Myocyte (in vitro differentiated cells): ENCODE measurements around the gene ARPP21. TPM values are rescaled to one million over a fixed set of nuclear protein-coding genes. Genes with fewer than 3 reads are reported as not detected.

ENCODE experiments used
- DNase-seq: peaks from one replicate; pipeline ENCODE4 v3.0.0-alpha.2; 2012; ENCODE audit warnings: low read depth
- total RNA-seq: library from RNA; depleted of rRNA; stranded (reverse); fragments of >200 nt; gene quantifications from 2 replicates; pipeline ENCODE4 v1.2.3, GENCODE V29; 2014

Gene ARPP21
- total RNA-seq, 1 donor from 2014 or later: 299 TPM

GRCh38 chr3:35674451-35675109 is 35.3 kb downstream of the ARPP21 start:
- no peak for DNase-seq

GRCh38 chr3:35675206-35675605 is 35.9 kb downstream of the ARPP21 start:
- DNase-seq: no peak

DNA sequence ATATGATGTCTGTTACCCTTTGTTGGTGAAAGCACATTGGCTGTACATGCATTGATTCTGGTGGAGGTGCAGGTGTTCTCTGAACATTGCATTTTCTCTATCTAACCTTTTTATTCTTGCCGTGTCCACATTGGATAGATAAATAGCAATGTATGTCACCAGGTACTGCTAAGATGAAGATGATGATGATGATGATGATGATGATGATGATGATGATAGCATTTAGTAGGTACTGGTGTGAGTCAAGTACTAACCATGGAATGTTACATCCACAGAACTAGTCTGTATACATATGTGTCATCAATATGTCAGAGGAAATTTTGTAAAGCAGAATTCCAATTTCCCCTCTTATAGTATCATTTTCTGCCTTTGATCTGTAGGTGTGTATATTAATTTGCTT is 36.3 kb downstream of the ARPP21 start:
- no peak for DNase-seq

GRCh38 chr3:35677797-35678196 is 38.5 kb downstream of the ARPP21 start:
- no peak for DNase-seq

DNA sequence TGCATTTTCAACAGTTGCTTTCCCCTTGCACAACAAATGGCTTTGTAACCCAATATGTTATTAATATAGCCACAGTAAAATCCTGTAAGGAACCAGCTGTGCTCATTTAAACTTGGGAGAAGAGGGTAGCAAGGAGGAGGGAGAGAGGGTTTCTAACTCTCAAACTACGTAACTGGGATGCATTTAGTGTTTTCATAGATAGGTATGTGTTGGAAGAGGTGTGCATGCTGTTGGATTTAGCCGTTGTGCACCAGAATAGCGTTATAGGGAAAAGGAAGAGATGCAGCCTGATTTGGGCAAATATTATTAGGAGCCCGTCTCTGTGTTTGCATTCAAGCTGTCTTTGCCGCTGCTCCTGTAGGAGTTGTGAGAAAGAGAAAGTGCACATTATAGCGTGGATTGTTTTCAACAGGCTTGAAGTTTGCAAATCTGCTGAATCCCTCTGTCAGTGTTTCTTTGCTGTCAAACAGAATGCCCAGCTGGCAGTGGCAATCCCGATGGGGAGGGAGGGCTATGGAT is 39.4 kb downstream of the ARPP21 start:
- DNase-seq: peak; percentile 76

- peak; percentile 87 for DNase-seq
Measured at GRCh38 chr3:35679409-35680080, 40.2 kb downstream of the ARPP21 start.

- no peak for DNase-seq
Measured at GRCh38 chr3:35680866-35681650, 41.7 kb downstream of the ARPP21 start.

DNA sequence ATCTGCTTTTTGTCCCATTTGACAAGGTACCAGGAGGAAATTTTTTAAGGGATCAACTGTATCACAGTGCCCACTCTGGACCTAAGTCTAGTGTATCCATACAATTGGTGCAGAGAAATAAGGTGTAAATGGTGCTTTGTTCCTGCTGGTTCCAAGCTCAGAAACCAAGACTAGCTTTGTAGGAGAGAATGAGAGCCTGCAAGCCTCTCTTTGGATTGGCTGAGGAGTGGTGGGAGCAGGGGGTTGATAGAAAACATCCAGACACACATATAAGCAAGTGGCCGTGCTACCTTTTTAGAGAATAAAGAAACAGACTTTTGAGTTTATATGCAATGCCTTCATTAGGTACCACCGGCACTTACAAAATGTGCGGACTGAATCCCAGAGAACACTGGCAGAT is 45.8 kb downstream of the ARPP21 start:
- no peak for DNase-seq

GRCh38 chr3:35688826-35689225 is 49.5 kb downstream of the ARPP21 start:
- DNase-seq: no peak

- DNase-seq: no peak
Measured at GRCh38 chr3:35690271-35690670, 50.9 kb downstream of the ARPP21 start.

DNA sequence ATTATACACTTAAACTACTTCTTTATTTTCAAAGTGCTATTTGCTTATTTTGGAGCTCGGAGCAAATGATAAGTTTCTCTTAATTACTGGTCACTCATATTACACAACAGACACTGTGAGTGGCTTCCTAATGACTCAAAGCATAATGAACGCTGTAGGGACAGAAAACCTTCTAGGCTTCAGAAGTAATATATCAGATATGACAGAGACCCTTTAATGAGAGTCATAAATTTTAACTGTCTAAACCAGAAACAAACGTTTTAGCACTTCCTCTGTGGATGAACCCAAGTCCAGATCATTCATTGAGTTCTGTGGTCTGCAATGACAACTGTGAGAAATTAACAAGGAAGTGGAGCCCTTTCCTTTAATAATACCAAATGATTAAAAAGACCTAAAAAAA is 66.6 kb downstream of the ARPP21 start:
- no peak for DNase-seq

- DNase-seq: peak; percentile 32
Measured at GRCh38 chr3:35707904-35708303, 68.6 kb downstream of the ARPP21 start.

DNA sequence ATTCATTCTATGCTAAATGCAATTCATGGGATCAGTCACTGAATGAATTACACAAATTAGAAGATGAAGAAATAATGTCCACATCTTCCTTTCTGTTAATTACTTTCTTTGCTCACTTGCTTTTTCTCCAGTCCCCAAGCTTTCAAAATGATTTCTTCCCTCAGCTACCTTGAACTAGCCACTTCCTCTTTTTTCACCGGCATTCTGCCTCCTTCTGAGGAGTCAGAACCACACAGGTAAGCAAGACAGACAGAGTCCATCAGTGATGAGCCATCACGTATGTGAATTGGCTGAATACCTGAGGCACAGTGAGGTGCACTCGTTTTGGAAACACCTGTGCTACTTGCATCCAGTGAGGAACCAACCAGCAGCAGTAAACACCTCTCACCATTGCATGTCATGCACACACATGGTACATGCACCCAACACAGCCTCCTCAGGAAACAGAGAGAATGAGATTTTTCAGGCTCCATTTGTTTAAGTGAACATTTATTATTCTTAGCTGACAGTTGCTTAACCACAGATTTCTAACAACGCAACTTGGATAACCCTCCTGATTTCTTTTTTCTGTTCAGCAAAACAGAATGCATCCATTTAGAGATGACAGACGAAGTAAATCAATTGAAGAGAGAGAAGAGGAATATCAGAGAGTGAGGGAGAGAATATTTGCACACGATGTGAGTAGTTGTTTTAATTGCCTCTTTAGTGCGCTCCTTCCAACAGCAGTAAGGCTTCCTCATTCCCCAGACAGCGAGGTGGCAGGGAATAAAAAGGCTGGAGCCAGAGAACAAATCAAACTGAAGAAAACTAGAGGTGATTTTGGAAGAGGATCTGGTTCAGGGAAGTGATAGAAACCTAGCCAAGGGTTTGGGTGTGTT is 69.3 kb downstream of the ARPP21 start:
- no peak for DNase-seq

GRCh38 chr3:35709691-35710090 is 70.4 kb downstream of the ARPP21 start:
- no peak for DNase-seq

GRCh38 chr3:35710554-35710953 is 71.2 kb downstream of the ARPP21 start:
- DNase-seq: no peak

DNA sequence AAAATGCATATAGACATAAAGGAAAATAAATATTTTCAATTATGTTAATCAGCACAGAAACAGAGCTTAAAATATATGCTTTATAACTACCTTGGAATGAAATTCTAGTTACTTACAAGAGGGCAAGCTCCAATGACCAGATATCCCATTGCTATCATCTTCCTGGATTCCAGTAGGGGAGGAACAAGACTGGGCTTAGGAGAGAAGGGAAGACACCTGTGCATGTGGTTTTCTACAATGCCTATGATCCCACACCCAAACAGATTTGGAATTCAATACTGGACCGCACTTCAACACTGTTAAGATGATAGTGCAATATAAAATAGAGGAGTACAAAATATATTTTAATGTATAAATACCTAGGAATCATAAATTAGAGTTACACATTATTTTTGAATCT is 79.6 kb downstream of the ARPP21 start:
- peak; percentile 81 for DNase-seq

- DNase-seq: no peak
Measured at GRCh38 chr3:35721628-35722027, 82.3 kb downstream of the ARPP21 start.

- peak; percentile 14 for DNase-seq
Measured at GRCh38 chr3:35722902-35723301, 83.6 kb downstream of the ARPP21 start.

DNA sequence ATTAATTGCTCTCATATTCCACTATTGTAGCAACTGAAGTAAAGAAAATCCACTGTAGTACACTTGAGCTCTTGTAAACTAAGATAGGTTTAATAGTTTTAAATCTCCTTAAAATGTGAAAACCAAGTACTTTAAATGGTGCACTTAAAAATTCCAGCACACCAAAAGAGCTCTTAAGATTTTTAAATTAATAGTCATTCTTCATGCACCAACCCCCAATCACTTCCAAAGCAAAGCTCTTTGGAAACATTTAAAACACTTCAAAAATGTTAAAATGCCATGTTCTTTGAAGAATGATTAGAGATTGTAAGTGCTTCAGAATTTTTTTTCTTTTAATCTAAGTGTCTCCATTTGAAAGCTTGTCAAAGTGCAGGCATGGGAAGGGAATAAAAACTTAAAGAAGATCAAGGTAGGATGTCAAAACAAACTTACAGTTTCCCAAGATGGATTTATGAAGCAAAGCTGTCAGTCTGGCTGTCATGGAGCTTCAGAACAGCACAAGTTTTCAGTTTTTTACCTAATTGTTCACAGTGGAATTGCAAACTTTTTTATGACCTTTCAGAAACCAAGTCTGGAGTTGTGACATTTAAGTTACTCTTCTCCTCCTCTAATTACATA is 84.3 kb downstream of the ARPP21 start:
- DNase-seq: peak; percentile 10

DNA sequence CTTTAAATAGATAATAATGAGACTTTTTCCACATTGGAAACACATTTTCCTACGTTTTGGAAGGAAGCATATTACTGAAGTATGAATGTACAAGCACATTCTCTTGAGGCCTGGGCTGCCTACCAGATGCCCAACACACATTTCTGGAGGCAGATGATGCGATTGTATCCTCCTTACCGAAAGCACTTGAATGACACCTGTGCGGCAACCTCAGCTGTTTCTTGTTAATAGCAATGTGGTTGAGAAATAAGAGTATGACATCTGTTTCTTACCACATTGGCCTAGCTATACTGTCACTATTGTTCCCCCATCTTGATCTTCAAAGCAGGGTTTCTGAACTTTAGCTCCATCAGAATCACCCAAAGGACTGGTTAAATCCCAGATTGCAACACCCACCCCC is 84.8 kb downstream of the ARPP21 start:
- DNase-seq: peak; percentile 93

DNA sequence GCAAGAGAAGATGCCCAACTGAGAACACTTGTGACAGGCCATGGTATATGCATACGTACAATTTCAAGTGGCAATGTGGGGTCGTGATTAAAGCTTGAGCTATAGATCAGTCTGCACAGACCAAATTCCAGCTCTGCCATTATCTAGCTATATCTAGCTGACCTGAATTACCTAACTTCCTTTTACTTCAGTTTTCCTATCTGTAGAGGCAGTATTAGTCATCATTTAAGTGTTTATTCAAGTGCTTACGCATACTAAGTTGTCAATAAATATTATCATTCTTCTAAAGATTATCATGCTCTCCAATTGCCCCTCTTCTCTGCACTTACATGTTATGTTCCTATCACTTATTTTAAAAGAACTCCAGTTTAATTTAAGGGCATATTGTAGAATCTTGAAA is 87.9 kb downstream of the ARPP21 start:
- no peak for DNase-seq
